ENCODE data around the gene ZNF385B. TPM values are rescaled to one million over a fixed set of nuclear protein-coding genes. Genes with fewer than 3 reads are reported as not detected.

The ZNF385B gene
- total RNA-seq, 1 experiment from 2014 or later: 2.2 TPM

- DNase-seq (ENCODE audit: low spot score) (no peak), ATAC-seq (no peak)
- Mint-ChIP-seq H3K9me3 (peaks cover 5% of the 10 kb centered on the region), H3K27ac (no peak overlapping the region), H3K4me3 (no peak overlapping the region), H3K36me3 (no peaks in the 10 kb centered on the region), H3K4me1 (peaks cover 2% of the 10 kb centered on the region), H3K27me3 (ENCODE audit: low read depth) (no peaks in the 10 kb centered on the region)
- CTCF ChIA-PET: no interaction called here
- POLR2A ChIA-PET: no interaction called here
- TF ChIP-seq ESRRA (CRISPR knock-in tag; IDR thresholded peaks at IDR 0.05; ENCODE audit: borderline replicate concordance): no peak
- no peak for TF ChIP-seq JAZF1 (CRISPR knock-in tag; IDR thresholded peaks at IDR 0.05)
- TF ChIP-seq ZNF317 (CRISPR knock-in tag; IDR thresholded peaks at IDR 0.05; ENCODE audit: borderline replicate concordance, low read depth): no peak
- no peak for TF ChIP-seq MLX (CRISPR knock-in tag; IDR thresholded peaks at IDR 0.05)
- no peak for TF ChIP-seq ZNF396 (CRISPR knock-in tag; IDR thresholded peaks at IDR 0.05; ENCODE audit: borderline replicate concordance)
- no peak for TF ChIP-seq ZNF425 (CRISPR knock-in tag; conservative IDR thresholded peaks at IDR 0.05)
- TF ChIP-seq ZNF416 (CRISPR knock-in tag; IDR thresholded peaks at IDR 0.05): no peak
- TF ChIP-seq PRRX2 (CRISPR knock-in tag; IDR thresholded peaks at IDR 0.05): no peak
- TF ChIP-seq MYBL2 (CRISPR knock-in tag; IDR thresholded peaks at IDR 0.05): no peak
- no peak for TF ChIP-seq FOXJ3 (CRISPR knock-in tag; IDR thresholded peaks at IDR 0.05; ENCODE audit: borderline replicate concordance)
- no peak for TF ChIP-seq E2F4 (CRISPR knock-in tag; IDR thresholded peaks at IDR 0.05; ENCODE audit: borderline replicate concordance, low read depth)
- no peak for TF ChIP-seq JUN (CRISPR knock-in tag; IDR thresholded peaks at IDR 0.05)
- TF ChIP-seq RORB (CRISPR knock-in tag; IDR thresholded peaks at IDR 0.05): no peak
- no peak for TF ChIP-seq OVOL2 (CRISPR knock-in tag; IDR thresholded peaks at IDR 0.05; ENCODE audit: borderline replicate concordance)
- TF ChIP-seq, protein P1, sequence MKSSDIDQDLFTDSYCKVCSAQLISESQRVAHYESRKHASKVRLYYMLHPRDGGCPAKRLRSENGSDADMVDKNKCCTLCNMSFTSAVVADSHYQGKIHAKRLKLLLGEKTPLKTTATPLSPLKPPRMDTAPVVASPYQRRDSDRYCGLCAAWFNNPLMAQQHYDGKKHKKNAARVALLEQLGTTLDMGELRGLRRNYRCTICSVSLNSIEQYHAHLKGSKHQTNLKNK (CRISPR knock-in tag; IDR thresholded peaks at IDR 0.05): no peak
Observed at GRCh38 chr2:179578171-179578916, 283.1 kb downstream of the ZNF385B start.

DNA sequence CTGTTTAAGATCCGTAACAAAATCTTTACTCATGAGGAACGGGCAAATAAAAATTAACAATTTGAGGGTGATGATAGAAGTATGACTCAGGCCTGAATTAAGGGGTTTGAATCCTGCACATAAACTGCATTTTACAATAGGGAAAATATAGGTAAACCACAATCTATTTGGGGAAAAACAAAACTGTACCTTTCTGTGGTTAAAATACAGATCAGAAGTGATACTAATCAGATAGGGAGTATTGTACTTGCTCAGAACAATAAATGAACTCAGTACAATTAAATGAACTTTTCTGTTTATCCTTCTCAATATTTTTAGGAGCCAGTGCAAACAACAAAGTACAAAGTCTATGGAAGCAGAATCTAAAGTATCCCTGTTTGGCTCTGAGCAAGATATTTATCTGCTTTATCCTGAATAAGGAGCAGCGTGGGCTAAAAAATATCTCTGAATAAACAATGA lies 287.3 kb downstream of the ZNF385B start:
- DNase-seq (ENCODE audit: low spot score) (no peak), ATAC-seq (no peak)
- Mint-ChIP-seq H3K27ac (no peak overlapping the region), H3K27me3 (ENCODE audit: low read depth) (0 out of 2 replicates have a peak, but pooled peaks cover 4% of the 10 kb centered on the region), H3K36me3 (no peaks in the 10 kb centered on the region), H3K4me1 (peaks cover 2% of the 10 kb centered on the region), H3K9me3 (no peaks in the 10 kb centered on the region), H3K4me3 (no peak overlapping the region)
- CTCF ChIA-PET: no interaction called here
- POLR2A ChIA-PET: no interaction called here
- no peak for TF ChIP-seq SP1 (CRISPR knock-in tag; conservative IDR thresholded peaks at IDR 0.05)
- TF ChIP-seq GRHL2 (CRISPR knock-in tag; IDR thresholded peaks at IDR 0.05; ENCODE audit: insufficient replicate concordance, severe bottlenecking): no peak
- no peak for TF ChIP-seq ZNF423 (CRISPR knock-in tag; IDR thresholded peaks at IDR 0.05)
- TF ChIP-seq ZNF671 (CRISPR knock-in tag; IDR thresholded peaks at IDR 0.05): no peak
- TF ChIP-seq HMGA2 (CRISPR knock-in tag; IDR thresholded peaks at IDR 0.05): no peak
- TF ChIP-seq E2F4 (CRISPR knock-in tag; IDR thresholded peaks at IDR 0.05; ENCODE audit: borderline replicate concordance, low read depth): no peak
- TF ChIP-seq ZNF219 (CRISPR knock-in tag; IDR thresholded peaks at IDR 0.05; ENCODE audit: borderline replicate concordance): no peak
- TF ChIP-seq PRDM15 (CRISPR knock-in tag; IDR thresholded peaks at IDR 0.05): no peak
- TF ChIP-seq, protein P2, sequence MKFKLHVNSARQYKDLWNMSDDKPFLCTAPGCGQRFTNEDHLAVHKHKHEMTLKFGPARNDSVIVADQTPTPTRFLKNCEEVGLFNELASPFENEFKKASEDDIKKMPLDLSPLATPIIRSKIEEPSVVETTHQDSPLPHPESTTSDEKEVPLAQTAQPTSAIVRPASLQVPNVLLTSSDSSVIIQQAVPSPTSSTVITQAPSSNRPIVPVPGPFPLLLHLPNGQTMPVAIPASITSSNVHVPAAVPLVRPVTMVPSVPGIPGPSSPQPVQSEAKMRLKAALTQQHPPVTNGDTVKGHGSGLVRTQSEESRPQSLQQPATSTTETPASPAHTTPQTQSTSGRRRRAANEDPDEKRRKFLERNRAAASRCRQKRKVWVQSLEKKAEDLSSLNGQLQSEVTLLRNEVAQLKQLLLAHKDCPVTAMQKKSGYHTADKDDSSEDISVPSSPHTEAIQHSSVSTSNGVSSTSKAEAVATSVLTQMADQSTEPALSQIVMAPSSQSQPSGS (CRISPR knock-in tag; IDR thresholded peaks at IDR 0.05; ENCODE audit: borderline replicate concordance, low read depth): no peak
- no peak for TF ChIP-seq OVOL2 (CRISPR knock-in tag; IDR thresholded peaks at IDR 0.05; ENCODE audit: borderline replicate concordance)
